ENCODE measurements around the gene MTERF4. TPM values are rescaled to one million over a fixed set of nuclear protein-coding genes. Genes with fewer than 3 reads are reported as not detected.

MTERF4 gene
- total and polyA plus RNA-seq, 12 donors = 17.4 to 39.2 (median 32.2) TPM

DNA sequence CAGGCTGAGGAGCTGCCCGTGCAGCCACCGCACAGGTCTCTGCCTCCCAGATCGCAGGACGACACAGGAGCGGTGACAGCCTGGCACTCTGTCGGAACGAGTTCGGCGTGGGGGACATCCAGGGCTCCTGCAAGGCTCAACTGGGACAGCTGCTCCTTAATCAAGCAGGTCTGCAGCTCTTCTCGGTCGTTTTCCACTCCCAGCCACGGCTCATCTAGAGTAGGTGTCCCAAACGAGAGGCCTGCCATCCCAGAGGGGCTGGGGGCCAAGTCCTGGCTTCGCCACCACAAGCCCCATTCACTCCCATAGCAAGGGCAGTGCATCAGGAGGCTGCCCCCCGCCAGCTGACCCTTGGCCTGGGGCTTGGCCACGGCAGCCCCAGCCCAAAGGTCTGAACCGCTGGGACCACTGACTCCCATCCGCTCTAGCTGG is 24.7 kb upstream of the MTERF4 start:
- no peak overlapping the region for H3K27ac ChIP-seq
- no peaks in the 10 kb centered on the region for H3K36me3 ChIP-seq (replicated peaks in 1 of 2)
- no peaks in the 10 kb centered on the region for H3K4me1 ChIP-seq (replicated peaks in 1 of 2)
- no peaks in the 10 kb centered on the region for H3K27me3 ChIP-seq
- no peak overlapping the region for H3K4me3 ChIP-seq
- peak in 1 of 7 donors; percentile 5 for DNase-seq
- WGBS, 4 donors = 91 to 96% (median 94%) methylated on average over 7 to 18 of the region's 18 CpGs
- no peaks in the 10 kb centered on the region for H3K9me3 ChIP-seq (replicated peaks in 1 of 3)
- intact Hi-C loops (cut with DNase I) = no loop called here
- TF ChIP-seq, protein P1, sequence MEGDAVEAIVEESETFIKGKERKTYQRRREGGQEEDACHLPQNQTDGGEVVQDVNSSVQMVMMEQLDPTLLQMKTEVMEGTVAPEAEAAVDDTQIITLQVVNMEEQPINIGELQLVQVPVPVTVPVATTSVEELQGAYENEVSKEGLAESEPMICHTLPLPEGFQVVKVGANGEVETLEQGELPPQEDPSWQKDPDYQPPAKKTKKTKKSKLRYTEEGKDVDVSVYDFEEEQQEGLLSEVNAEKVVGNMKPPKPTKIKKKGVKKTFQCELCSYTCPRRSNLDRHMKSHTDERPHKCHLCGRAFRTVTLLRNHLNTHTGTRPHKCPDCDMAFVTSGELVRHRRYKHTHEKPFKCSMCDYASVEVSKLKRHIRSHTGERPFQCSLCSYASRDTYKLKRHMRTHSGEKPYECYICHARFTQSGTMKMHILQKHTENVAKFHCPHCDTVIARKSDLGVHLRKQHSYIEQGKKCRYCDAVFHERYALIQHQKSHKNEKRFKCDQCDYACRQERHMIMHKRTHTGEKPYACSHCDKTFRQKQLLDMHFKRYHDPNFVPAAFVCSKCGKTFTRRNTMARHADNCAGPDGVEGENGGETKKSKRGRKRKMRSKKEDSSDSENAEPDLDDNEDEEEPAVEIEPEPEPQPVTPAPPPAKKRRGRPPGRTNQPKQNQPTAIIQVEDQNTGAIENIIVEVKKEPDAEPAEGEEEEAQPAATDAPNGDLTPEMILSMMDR (IDR thresholded peaks at IDR 0.05) = no peak
- TF ChIP-seq POLR2A (IDR thresholded peaks at IDR 0.05) = no peak

DNA sequence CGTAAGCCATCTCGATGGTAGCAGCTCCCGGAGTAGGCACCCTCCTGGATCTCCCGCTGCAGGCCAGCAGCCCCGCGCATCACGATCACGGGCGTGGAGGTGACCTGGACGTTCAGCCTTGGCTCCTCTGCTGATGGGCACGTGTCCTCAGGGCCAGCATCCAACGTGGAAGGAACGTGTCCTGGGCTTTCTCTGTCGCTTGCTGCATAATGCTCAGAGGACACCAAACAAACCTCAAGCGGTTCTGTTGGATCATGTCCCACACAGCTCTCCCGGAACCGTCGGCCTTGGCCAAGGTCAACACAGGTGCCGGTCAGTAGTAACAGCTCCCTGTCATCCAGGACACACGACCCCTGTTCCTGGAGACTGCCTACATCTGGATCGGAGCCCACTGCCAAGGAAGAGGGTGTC is 24.1 kb upstream of the MTERF4 start:
- Histone ChIP-seq H3K27me3 (no peaks in the 10 kb centered on the region), H3K36me3 (replicated peaks in 1 of 2) (no peaks in the 10 kb centered on the region), H3K4me3 (no peak overlapping the region), H3K27ac (no peak overlapping the region), H3K4me1 (replicated peaks in 1 of 2) (no peaks in the 10 kb centered on the region), H3K9me3 (replicated peaks in 1 of 3) (no peaks in the 10 kb centered on the region)
- TF ChIP-seq, protein P1 (IDR thresholded peaks at IDR 0.05) = no peak
- no peak for TF ChIP-seq POLR2A (IDR thresholded peaks at IDR 0.05)
- peak in 3 of 7 donors; percentile 6 to 64 (median 11) for DNase-seq
- intact Hi-C loops (cut with DNase I) = no loop called here
- 80 to 82% (median 81%) methylated on average over 10 to 21 of the region's 21 CpGs for WGBS, 4 donors

DNA sequence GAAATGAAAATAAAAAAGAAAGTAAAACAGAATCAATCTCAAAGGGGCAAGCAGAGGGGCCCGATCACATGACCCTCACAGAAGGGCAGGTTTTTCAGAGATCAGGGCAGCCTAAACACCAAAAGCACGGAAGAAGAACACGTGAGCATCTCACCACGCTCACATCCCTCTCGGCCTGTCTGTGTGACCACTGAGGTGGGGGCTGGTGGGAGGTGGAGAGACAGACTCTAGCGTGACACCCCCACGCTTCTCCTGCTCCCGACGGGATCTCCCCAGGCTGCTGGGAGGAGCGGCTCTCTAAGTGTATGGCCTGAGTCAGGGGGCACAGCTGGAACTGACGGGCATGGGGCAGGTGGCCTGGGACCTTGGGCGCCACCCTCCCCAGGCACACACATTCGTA is 23.5 kb upstream of the MTERF4 start:
- Histone ChIP-seq H3K27me3 (no peaks in the 10 kb centered on the region), H3K4me3 (no peak overlapping the region), H3K27ac (no peak overlapping the region), H3K9me3 (replicated peaks in 1 of 3) (no peaks in the 10 kb centered on the region), H3K4me1 (replicated peaks in 1 of 2) (no peaks in the 10 kb centered on the region), H3K36me3 (replicated peaks in 1 of 2) (no peaks in the 10 kb centered on the region)
- DNase-seq = peak in 1 of 7 donors; percentile 7
- no peak for TF ChIP-seq POLR2A (IDR thresholded peaks at IDR 0.05)
- TF ChIP-seq, protein P1 (IDR thresholded peaks at IDR 0.05) = no peak
- WGBS, 4 donors = 90 to 97% (median 91%) methylated on average over 9 to 13 of the region's 13 CpGs
- intact Hi-C loops (cut with DNase I) = no loop called here

DNA sequence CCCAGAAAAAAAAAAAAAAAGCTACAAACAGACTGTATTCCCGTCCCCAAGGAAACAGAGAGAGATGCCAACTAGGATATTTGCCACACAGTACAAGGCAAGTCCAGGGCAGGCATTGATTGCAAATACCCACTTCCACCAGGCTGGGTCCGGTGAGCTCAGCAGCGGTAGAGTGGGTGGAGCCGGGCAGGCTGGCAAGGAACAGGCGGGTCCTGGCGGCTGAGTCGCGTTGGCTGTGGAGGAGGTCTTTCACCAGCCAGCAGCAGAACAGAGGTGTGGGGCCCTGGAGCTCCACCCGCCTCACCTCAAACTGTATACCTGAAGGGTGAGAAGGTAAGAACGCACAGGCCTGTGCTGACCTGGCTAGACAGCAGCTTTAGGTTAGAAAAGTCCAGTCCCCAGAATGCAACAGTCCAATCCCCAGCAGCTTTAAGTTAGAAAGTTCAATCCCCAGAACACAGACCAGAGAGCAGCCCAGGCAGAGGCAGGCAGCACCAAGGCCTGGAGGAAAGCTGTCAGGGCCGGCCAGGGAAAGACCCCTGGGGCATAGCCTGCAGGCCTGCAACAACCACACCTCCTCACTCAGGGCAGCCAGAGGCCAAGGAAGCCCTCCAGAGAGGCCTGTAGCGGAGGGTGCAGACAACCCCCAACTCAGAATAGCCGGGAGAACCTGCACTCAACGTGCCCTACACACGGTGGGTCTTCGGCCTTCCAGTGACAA is 21.9 kb upstream of the MTERF4 start:
- no peaks in the 10 kb centered on the region for H3K36me3 ChIP-seq (replicated peaks in 1 of 2)
- no peaks in the 10 kb centered on the region for H3K9me3 ChIP-seq (replicated peaks in 1 of 3)
- 85 to 95% (median 91%) methylated on average over 15 to 16 of the region's 16 CpGs for WGBS, 4 donors
- intact Hi-C loops (cut with DNase I) = no loop called here
- no peak for TF ChIP-seq POLR2A (IDR thresholded peaks at IDR 0.05)
- TF ChIP-seq, protein P1 (IDR thresholded peaks at IDR 0.05) = no peak
- H3K27me3 ChIP-seq = no peaks in the 10 kb centered on the region
- peak in 1 of 7 donors; percentile 10 for DNase-seq
- H3K27ac ChIP-seq = no peak overlapping the region
- no peak overlapping the region for H3K4me3 ChIP-seq
- no peaks in the 10 kb centered on the region for H3K4me1 ChIP-seq (replicated peaks in 1 of 2)
